Thyroid gland (tissue), 4 donors: ENCODE data around the gene IL21R.

ENCODE experiments used
- POLR2A ChIP-seq, 2 donors: fragments of 450-650 bp; IDR thresholded peaks; one replicate each; pipeline ENCODE4 v1.6.1; 2017; ENCODE audit warnings: antibody characterized with exemption in 2 of 2, mild to moderate bottlenecking in 2 of 2, moderate library complexity in 1 of 2
- TF ChIP-seq, protein P1 (sequence below), 6 experiments: fragments of 200-600 bp in 3 of 6; fragments of 450-650 bp in 3 of 6; sonication (generic) in 3 of 6; IDR thresholded peaks; one replicate each; pipeline ENCODE4 v1.5.1; 2016 to 2019; ENCODE audit warnings: antibody characterized with exemption in 6 of 6, mild to moderate bottlenecking in 2 of 6, inconsistent platforms in 1 of 6, moderate library complexity in 1 of 6

- TF ChIP-seq, protein P1, sequence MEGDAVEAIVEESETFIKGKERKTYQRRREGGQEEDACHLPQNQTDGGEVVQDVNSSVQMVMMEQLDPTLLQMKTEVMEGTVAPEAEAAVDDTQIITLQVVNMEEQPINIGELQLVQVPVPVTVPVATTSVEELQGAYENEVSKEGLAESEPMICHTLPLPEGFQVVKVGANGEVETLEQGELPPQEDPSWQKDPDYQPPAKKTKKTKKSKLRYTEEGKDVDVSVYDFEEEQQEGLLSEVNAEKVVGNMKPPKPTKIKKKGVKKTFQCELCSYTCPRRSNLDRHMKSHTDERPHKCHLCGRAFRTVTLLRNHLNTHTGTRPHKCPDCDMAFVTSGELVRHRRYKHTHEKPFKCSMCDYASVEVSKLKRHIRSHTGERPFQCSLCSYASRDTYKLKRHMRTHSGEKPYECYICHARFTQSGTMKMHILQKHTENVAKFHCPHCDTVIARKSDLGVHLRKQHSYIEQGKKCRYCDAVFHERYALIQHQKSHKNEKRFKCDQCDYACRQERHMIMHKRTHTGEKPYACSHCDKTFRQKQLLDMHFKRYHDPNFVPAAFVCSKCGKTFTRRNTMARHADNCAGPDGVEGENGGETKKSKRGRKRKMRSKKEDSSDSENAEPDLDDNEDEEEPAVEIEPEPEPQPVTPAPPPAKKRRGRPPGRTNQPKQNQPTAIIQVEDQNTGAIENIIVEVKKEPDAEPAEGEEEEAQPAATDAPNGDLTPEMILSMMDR (IDR thresholded peaks at IDR 0.05), result no peak
- TF ChIP-seq POLR2A (IDR thresholded peaks at IDR 0.05), result no peak
Measured at GRCh38 chr16:27383556-27384243, 18.3 kb upstream of the IL21R start.
